GM12892 (cell line): Measurements from ENCODE around the gene TOM1L2.

Experiments
- POLR2A ChIP-seq: IDR thresholded peaks from 2 replicates; pipeline ENCODE4 v1.6.1; 2011; ENCODE audit warnings: low read depth, low read length, control low read depth
- POLR2AphosphoS5 ChIP-seq: IDR thresholded peaks from 2 replicates; pipeline ENCODE4 v1.6.1; 2011; ENCODE audit warnings: low read depth, low read length, control low read depth

DNA sequence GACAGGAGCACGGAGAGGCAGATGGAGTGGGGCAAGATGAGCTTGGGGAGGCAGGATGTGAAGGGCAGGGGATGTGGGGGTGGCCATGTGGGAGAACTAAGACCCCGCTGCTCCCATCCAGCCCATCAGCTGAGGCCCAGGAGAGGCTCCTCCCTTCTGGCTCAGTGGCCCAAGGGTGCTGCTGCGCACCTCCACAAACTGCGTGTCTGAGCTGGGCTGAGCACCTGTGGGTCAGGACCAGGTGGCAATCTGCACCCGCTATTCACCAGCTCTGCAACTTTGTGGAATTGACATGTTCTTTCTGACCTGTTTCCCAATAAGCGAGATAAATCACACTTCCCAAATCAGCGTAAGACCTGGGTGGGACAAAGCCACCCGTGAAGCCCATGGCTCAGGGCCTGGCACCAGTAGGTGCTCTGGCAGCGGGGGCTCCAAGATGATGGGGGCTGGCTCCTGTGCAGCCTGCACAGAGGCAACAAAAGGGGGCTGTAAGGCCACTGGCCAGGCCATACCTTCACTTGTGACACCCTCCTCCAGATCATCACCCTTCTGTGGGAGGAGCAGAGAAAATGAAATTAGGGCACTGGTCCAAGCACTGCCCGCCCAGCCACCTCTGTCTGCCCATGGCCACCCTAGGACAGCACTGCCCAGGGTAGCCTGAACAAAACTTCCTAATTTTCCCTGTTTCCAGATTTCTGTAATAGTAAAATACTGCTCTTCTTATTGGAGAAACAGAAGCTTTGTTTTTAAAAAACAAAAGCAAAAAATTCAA, 123.7 kb downstream of the TOM1L2 start:
- TF ChIP-seq POLR2A (no peak), POLR2AphosphoS5 (no peak)
